Fibroblast of lung (primary cell): ENCODE data around the gene ATXN1. TPM values are rescaled to one million over a fixed set of nuclear protein-coding genes. Genes with fewer than 3 reads are reported as not detected.

Experiments used
- DNase-seq, 2 donors: peaks; one replicate each; pipeline versions ENCODE4 v3.0.0 to v3.0.0-alpha.2; 2010; ENCODE audit warnings: low read depth in 2 of 2
- H2AFZ ChIP-seq: 2 replicates; pipeline ENCODE4 v1.5.1; 2012; ENCODE audit warnings: low read length, control low read depth, inconsistent platforms
- H3K27ac ChIP-seq: 2 replicates; pipeline ENCODE4 v1.5.1; 2011; ENCODE audit warnings: low read length, control low read depth; ENCODE audit not compliant: insufficient read depth
- H3K27me3 ChIP-seq: 2 replicates; pipeline ENCODE4 v1.5.1; 2011; ENCODE audit warnings: mild to moderate bottlenecking, low read length; ENCODE audit not compliant: control insufficient read depth, insufficient read depth
- H3K36me3 ChIP-seq: 2 replicates; pipeline ENCODE4 v1.5.1; 2011; ENCODE audit warnings: low read length; ENCODE audit not compliant: control insufficient read depth, insufficient read depth
- H3K4me1 ChIP-seq: 2 replicates; pipeline ENCODE4 v1.5.1; 2011; ENCODE audit warnings: low read length; ENCODE audit not compliant: control insufficient read depth, insufficient read depth; ENCODE audit errors: extremely low read depth
- H3K4me2 ChIP-seq: 2 replicates; pipeline ENCODE4 v1.5.1; 2011; ENCODE audit warnings: low read length, control low read depth; ENCODE audit not compliant: insufficient read depth; ENCODE audit errors: extremely low read depth
- H3K4me3 ChIP-seq, 4 experiments: fragments of 200-600 bp in 1 of 4; sonication (generic) in 1 of 4; replicated peaks in 1 of 4; 2 replicates each; pipeline ENCODE4 v1.5.1; 2011 to 2016; ENCODE audit warnings: low read length in 4 of 4, low read depth in 3 of 4, mild to moderate bottlenecking in 3 of 4, control low read depth in 2 of 4, inconsistent platforms in 1 of 4, mixed read lengths in 1 of 4; ENCODE audit not compliant: insufficient read depth in 1 of 4; ENCODE audit errors: control extremely low read depth in 1 of 4
- H3K79me2 ChIP-seq: 2 replicates; pipeline ENCODE4 v1.5.1; 2012; ENCODE audit warnings: mild to moderate bottlenecking, low read length, inconsistent platforms; ENCODE audit not compliant: control insufficient read depth, insufficient read depth
- H3K9ac ChIP-seq: 2 replicates; pipeline ENCODE4 v1.5.1; 2011; ENCODE audit warnings: mild to moderate bottlenecking, low read length, control low read depth; ENCODE audit not compliant: insufficient read depth
- H3K9me3 ChIP-seq: 2 replicates; pipeline ENCODE4 v1.5.1; 2012; ENCODE audit warnings: low read depth, low read length; ENCODE audit not compliant: control insufficient read depth, insufficient read depth
- H4K20me1 ChIP-seq: 2 replicates; pipeline ENCODE4 v1.5.1; 2011; ENCODE audit warnings: low read length; ENCODE audit not compliant: control insufficient read depth, insufficient read depth; ENCODE audit errors: extremely low read depth
- CTCF ChIP-seq, 2 donors: IDR thresholded peaks in 1 of 2; conservative IDR thresholded peaks in 1 of 2; 1 replicate in 1 of 2; 2 replicates in 1 of 2; pipeline ENCODE4 v1.5.1; 2011 to 2012; ENCODE audit warnings: low read length in 2 of 2, control low read depth in 1 of 2, inconsistent platforms in 1 of 2, low read depth in 1 of 2, mild to moderate bottlenecking in 1 of 2
- EZH2 ChIP-seq: IDR thresholded peaks from 2 replicates; pipeline ENCODE4 v1.5.1; 2012; ENCODE audit warnings: low read length, control low read depth, mild to moderate bottlenecking; ENCODE audit errors: missing control alignments
- polyA plus RNA-seq, 2 donors: library from polyadenylated mRNA; depleted of rRNA in 1 of 2; stranded (reverse) in 1 of 2; unstranded in 1 of 2; fragments of >200 nt; gene quantifications; 2 replicates each; pipeline ENCODE4 v1.2.1, GENCODE V29; 2011 to 2012; ENCODE audit warnings: missing spikeins in 1 of 2
- total RNA-seq: library from RNA; depleted of rRNA; stranded (reverse); fragments of >200 nt; gene quantifications from 2 replicates; pipeline ENCODE4 v1.2.1, GENCODE V29; 2014

Gene ATXN1
- total and polyA plus RNA-seq, 2 donors (not counting 1 experiment from before 2014, with no cell fraction given), result 15.8 to 40.5 TPM

- H3K9ac ChIP-seq, result no peak overlapping the region
- no peaks in the 10 kb centered on the region for H3K79me2 ChIP-seq
- H3K4me3 ChIP-seq, result no peak overlapping the region
- no peak overlapping the region for H3K27ac ChIP-seq
- peak in 1 of 2 donors; percentile 11 for DNase-seq
- peaks cover 27% of the 10 kb centered on the region for H3K4me1 ChIP-seq
- TF ChIP-seq EZH2, result no peak
- no peak for TF ChIP-seq CTCF (conservative IDR thresholded peaks at IDR 0.05 in 1 of 2, IDR thresholded peaks at IDR 0.05 in 1 of 2; ENCODE audit: low read depth in 1 of 2, low read length in 2 of 2)
- H3K36me3 ChIP-seq, result no peaks in the 10 kb centered on the region
- H3K4me2 ChIP-seq, result no peak overlapping the region
- no peak overlapping the region for H2AFZ ChIP-seq
- H4K20me1 ChIP-seq, result no peaks in the 10 kb centered on the region
- H3K27me3 ChIP-seq, result no peaks in the 10 kb centered on the region
- H3K9me3 ChIP-seq, result no peaks in the 10 kb centered on the region
These were observed 364.6 kb downstream of the ATXN1 start for GRCh38 chr6:16396497-16397319.

GRCh38 chr6:16394632-16395031, 366.6 kb downstream of the ATXN1 start:
- Histone ChIP-seq H4K20me1 (no peaks in the 10 kb centered on the region), H3K79me2 (no peaks in the 10 kb centered on the region), H3K4me1 (peaks cover 25% of the 10 kb centered on the region), H3K27ac (no peak overlapping the region), H3K4me2 (no peak overlapping the region), H3K4me3 (no peak overlapping the region), H3K9ac (no peak overlapping the region), H3K36me3 (no peaks in the 10 kb centered on the region), H3K27me3 (no peaks in the 10 kb centered on the region), H2AFZ (no peak overlapping the region), H3K9me3 (no peaks in the 10 kb centered on the region)
- no peak for TF ChIP-seq CTCF (conservative IDR thresholded peaks at IDR 0.05 in 1 of 2, IDR thresholded peaks at IDR 0.05 in 1 of 2; ENCODE audit: low read depth in 1 of 2, low read length in 2 of 2)
- no peak for TF ChIP-seq EZH2
- DNase-seq, result no peak

DNA sequence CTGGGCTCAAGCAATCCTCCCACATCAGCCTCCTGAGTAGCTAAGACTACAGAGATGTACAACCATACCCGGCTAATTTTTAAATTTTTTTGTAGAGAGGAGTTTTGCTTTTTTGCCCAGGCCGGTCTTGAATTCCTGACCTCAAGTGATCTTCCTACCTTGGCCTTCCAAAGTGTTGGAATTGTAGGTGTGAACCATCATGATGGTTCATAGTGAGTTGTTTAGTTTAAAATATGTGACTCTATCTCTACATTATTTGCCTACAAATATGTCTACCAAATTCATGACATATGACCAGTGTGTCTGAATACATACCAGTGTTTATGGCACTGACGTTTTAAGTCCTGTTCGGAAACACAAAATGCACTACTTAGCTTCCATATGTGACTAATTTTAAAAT, 367.9 kb downstream of the ATXN1 start:
- H3K4me3 ChIP-seq, result no peak overlapping the region
- peaks cover 15% of the 10 kb centered on the region for H3K4me1 ChIP-seq
- H3K9ac ChIP-seq, result no peak overlapping the region
- H3K9me3 ChIP-seq, result no peaks in the 10 kb centered on the region
- no peak overlapping the region for H3K27ac ChIP-seq
- H2AFZ ChIP-seq, result no peak overlapping the region
- H3K79me2 ChIP-seq, result no peaks in the 10 kb centered on the region
- H4K20me1 ChIP-seq, result no peaks in the 10 kb centered on the region
- H3K27me3 ChIP-seq, result no peaks in the 10 kb centered on the region
- no peak for DNase-seq
- H3K36me3 ChIP-seq, result no peaks in the 10 kb centered on the region
- TF ChIP-seq CTCF (conservative IDR thresholded peaks at IDR 0.05 in 1 of 2, IDR thresholded peaks at IDR 0.05 in 1 of 2; ENCODE audit: low read depth in 1 of 2, low read length in 2 of 2) (no peak), EZH2 (no peak)
- no peak overlapping the region for H3K4me2 ChIP-seq
